IPS-20b (cell line): ENCODE data around the gene NECTIN4.

Source experiments
- H3K27ac ChIP-seq: one replicate; pipeline ENCODE4 v1.5.1; 2013; ENCODE audit warnings: low read length
- H3K27me3 ChIP-seq: 2 replicates; pipeline ENCODE4 v1.6.1; 2013; ENCODE audit warnings: mild to moderate bottlenecking, low read length, inconsistent platforms; ENCODE audit not compliant: insufficient read depth
- H3K36me3 ChIP-seq: 2 replicates; pipeline ENCODE4 v1.6.1; 2013; ENCODE audit warnings: low read depth, mild to moderate bottlenecking, inconsistent platforms, low read length, moderate library complexity; ENCODE audit not compliant: insufficient read depth
- H3K4me1 ChIP-seq: 2 replicates; pipeline ENCODE4 v1.6.1; 2013; ENCODE audit warnings: mild to moderate bottlenecking, control low read depth, inconsistent platforms, low read length, moderate library complexity; ENCODE audit not compliant: insufficient read depth
- H3K4me3 ChIP-seq: 2 replicates; pipeline ENCODE4 v1.5.1; 2013; ENCODE audit warnings: mild to moderate bottlenecking, low read length, inconsistent platforms
- H3K9ac ChIP-seq: 2 replicates; pipeline ENCODE4 v1.6.1; 2013; ENCODE audit warnings: low read depth, mild to moderate bottlenecking, inconsistent platforms, low read length, moderate library complexity
- H3K9me3 ChIP-seq: 2 replicates; pipeline ENCODE4 v1.6.1; 2013; ENCODE audit warnings: mild to moderate bottlenecking, low read depth, low read length, inconsistent platforms; ENCODE audit not compliant: insufficient read depth

The NECTIN4 gene

GRCh38 chr1:161089251-161089924, at the start of gene NECTIN4:
Gene NECTIN4 (minus strand): TSS chr1:161089558. CDS start chr1:161089296, 262 bp downstream.
- no peak within 1 kb of the TSS for H3K27ac ChIP-seq
- no peak within 1 kb of the TSS for H3K9ac ChIP-seq
- no peaks in the 10 kb centered on the region for H3K36me3 ChIP-seq
- H3K27me3 ChIP-seq, result no peaks in the 10 kb centered on the region; the same call in 1 of the 2 replicates
- no peaks in the 10 kb centered on the region for H3K4me1 ChIP-seq
- no peak within 1 kb of the TSS for H3K4me3 ChIP-seq
- H3K9me3 ChIP-seq, result no peaks in the 10 kb centered on the region

- peaks cover 5% of the 10 kb centered on the region; the same call in 1 of the 2 replicates for H3K36me3 ChIP-seq
- no peak overlapping the region for H3K27ac ChIP-seq
- no peak overlapping the region for H3K4me3 ChIP-seq
- no peaks in the 10 kb centered on the region for H3K4me1 ChIP-seq
- no peaks in the 10 kb centered on the region for H3K27me3 ChIP-seq
- no peak overlapping the region for H3K9ac ChIP-seq
- H3K9me3 ChIP-seq, result no peaks in the 10 kb centered on the region
These were observed 49.1 kb upstream of the NECTIN4 start for GRCh38 chr1:161138431-161138830.

- Histone ChIP-seq H3K9ac (no peak overlapping the region), H3K4me3 (no peak overlapping the region), H3K36me3 (peaks cover 5% of the 10 kb centered on the region; the same call in 1 of the 2 replicates), H3K4me1 (no peaks in the 10 kb centered on the region), H3K9me3 (no peaks in the 10 kb centered on the region), H3K27ac (no peak overlapping the region), H3K27me3 (no peaks in the 10 kb centered on the region)
These were observed 48.5 kb upstream of the NECTIN4 start for GRCh38 chr1:161137881-161138280.

GRCh38 chr1:161133220-161133740, 43.9 kb upstream of the NECTIN4 start:
- H3K27me3 ChIP-seq, result no peaks in the 10 kb centered on the region

GRCh38 chr1:161132410-161133219, 43.3 kb upstream of the NECTIN4 start, which contains the start of gene DEDD:
Gene DEDD (minus strand): TSS chr1:161132667. CDS start chr1:161124462, 8,205 bp downstream.
- peaks cover 34% of the 10 kb centered on the region for H3K36me3 ChIP-seq
- no peaks in the 10 kb centered on the region for H3K9me3 ChIP-seq
- peak within 1 kb of the TSS; percentile 94 for H3K27ac ChIP-seq
- no peaks in the 10 kb centered on the region for H3K27me3 ChIP-seq
- peak within 1 kb of the TSS; percentile 92 for H3K4me3 ChIP-seq
- H3K9ac ChIP-seq, result peak within 1 kb of the TSS; percentile 94
- peaks cover 13% of the 10 kb centered on the region; the same call in 1 of the 2 replicates for H3K4me1 ChIP-seq

More at GRCh38 chr1:161133220-161133740, 43.9 kb upstream of the NECTIN4 start:
- H3K9me3 ChIP-seq, result no peaks in the 10 kb centered on the region
- H3K4me1 ChIP-seq, result peaks cover 13% of the 10 kb centered on the region; the same call in 1 of the 2 replicates
- H3K9ac ChIP-seq, result peak overlapping the region; percentile 94
- H3K4me3 ChIP-seq, result peak overlapping the region; percentile 92
- H3K27ac ChIP-seq, result peak overlapping the region; percentile 62
- H3K36me3 ChIP-seq, result peaks cover 27% of the 10 kb centered on the region

- no peaks in the 10 kb centered on the region for H3K9me3 ChIP-seq
- H3K27me3 ChIP-seq, result no peaks in the 10 kb centered on the region
- H3K36me3 ChIP-seq, result peaks cover 37% of the 10 kb centered on the region
- H3K27ac ChIP-seq, result peak overlapping the region; percentile 94
- H3K4me1 ChIP-seq, result peaks cover 13% of the 10 kb centered on the region; the same call in 1 of the 2 replicates
- peak overlapping the region; percentile 94 for H3K9ac ChIP-seq
- peak overlapping the region; percentile 92 for H3K4me3 ChIP-seq
These were observed 42.4 kb upstream of the NECTIN4 start for GRCh38 chr1:161131523-161132409.

- Histone ChIP-seq H3K36me3 (peaks cover 49% of the 10 kb centered on the region), H3K4me1 (peaks cover 13% of the 10 kb centered on the region; the same call in 1 of the 2 replicates), H3K4me3 (peak overlapping the region; percentile 92), H3K27me3 (no peaks in the 10 kb centered on the region), H3K27ac (no peak overlapping the region), H3K9me3 (no peaks in the 10 kb centered on the region), H3K9ac (peak overlapping the region; percentile 94; the same call in 1 of the 2 replicates)
These were observed 40.9 kb upstream of the NECTIN4 start for GRCh38 chr1:161130266-161130665.

GRCh38 chr1:161128591-161129420, 39.4 kb upstream of the NECTIN4 start:
- Histone ChIP-seq H3K4me3 (no peak overlapping the region), H3K27me3 (no peaks in the 10 kb centered on the region), H3K36me3 (peaks cover 63% of the 10 kb centered on the region), H3K9me3 (no peaks in the 10 kb centered on the region), H3K27ac (no peak overlapping the region), H3K9ac (no peak overlapping the region), H3K4me1 (peaks cover 13% of the 10 kb centered on the region; the same call in 1 of the 2 replicates)

- peaks cover 13% of the 10 kb centered on the region; the same call in 1 of the 2 replicates for H3K4me1 ChIP-seq
- no peaks in the 10 kb centered on the region for H3K27me3 ChIP-seq
- H3K9me3 ChIP-seq, result no peaks in the 10 kb centered on the region
- H3K9ac ChIP-seq, result no peak overlapping the region
- H3K27ac ChIP-seq, result no peak overlapping the region
- no peak overlapping the region for H3K4me3 ChIP-seq
- H3K36me3 ChIP-seq, result peaks cover 74% of the 10 kb centered on the region
These were observed 38.3 kb upstream of the NECTIN4 start for GRCh38 chr1:161127649-161128048.

GRCh38 chr1:161122967-161123366, 33.6 kb upstream of the NECTIN4 start:
- Histone ChIP-seq H3K27me3 (no peaks in the 10 kb centered on the region), H3K4me3 (no peak overlapping the region), H3K36me3 (peaks cover 79% of the 10 kb centered on the region), H3K9me3 (no peaks in the 10 kb centered on the region), H3K4me1 (peaks cover 8% of the 10 kb centered on the region; the same call in 1 of the 2 replicates), H3K9ac (no peak overlapping the region), H3K27ac (no peak overlapping the region)
